Endothelial cell of umbilical vein (primary cell): ENCODE measurements around the gene C6. TPM values are rescaled to one million over a fixed set of nuclear protein-coding genes. Genes with fewer than 3 reads are reported as not detected.

Experiments
- BruUV-seq: library from RNA; stranded (reverse); fragments of 400-500 nt; replicated peaks from 2 replicates; lab custom pipeline; 2021; lab: Mats Ljungman, UMichigan
- CTCF ChIA-PET: fragments of 300-600, 350-600 bp; sonication (Branson Sonifier 250); formaldehyde crosslinking; loops from one replicate; lab custom pipeline; 2021; ENCODE audit warnings: antibody characterized with exemption, inconsistent platforms; lab: Charles Lee
- POLR2A ChIA-PET: fragments of 300-600, 350-600 bp; sonication (Branson Sonifier 250); formaldehyde crosslinking; loops from one replicate; lab custom pipeline; 2021; ENCODE audit warnings: antibody characterized with exemption, inconsistent platforms; lab: Charles Lee
- DNase-seq: peaks from one replicate; pipeline ENCODE4 v3.0.0-alpha.2; 2011; ENCODE audit warnings: low read depth, low spot score
- FAIRE-seq: peaks from 2 replicates; lab custom pipeline; 2011; peaks lifted over from hg19 to GRCh38; lab: Jason Lieb, UNC
- H2AFZ ChIP-seq: 2 replicates; pipeline ENCODE4 v1.6.0; 2012; ENCODE audit warnings: low read depth, low read length, control low read depth, inconsistent platforms
- H3K27ac ChIP-seq: 2 replicates; pipeline ENCODE4 v1.5.1; 2011; ENCODE audit warnings: low read depth, mild to moderate bottlenecking, control low read depth, low read length, moderate library complexity; ENCODE audit not compliant: insufficient read depth
- H3K27me3 ChIP-seq, 2 experiments: 2 replicates each; pipeline versions ENCODE4 v1.6.0 to v1.6.1; 2011; ENCODE audit warnings: low read length in 2 of 2, mixed read lengths in 1 of 2; ENCODE audit not compliant: control insufficient read depth in 2 of 2, insufficient read depth in 2 of 2
- H3K36me3 ChIP-seq, 2 experiments: 2 replicates in 1 of 2; 3 replicates in 1 of 2; pipeline ENCODE4 v1.5.1; 2011; ENCODE audit warnings: low read length in 2 of 2, mild to moderate bottlenecking in 1 of 2, moderate library complexity in 1 of 2; ENCODE audit not compliant: control insufficient read depth in 2 of 2, insufficient read depth in 2 of 2; ENCODE audit errors: extremely low read depth in 1 of 2
- H3K4me1 ChIP-seq: 3 replicates; pipeline ENCODE4 v1.5.1; 2011; ENCODE audit warnings: mild to moderate bottlenecking, low read length; ENCODE audit not compliant: control insufficient read depth, insufficient read depth; ENCODE audit errors: extremely low read depth
- H3K4me2 ChIP-seq: 2 replicates; pipeline ENCODE4 v1.6.1; 2011; ENCODE audit warnings: low read length, control low read depth, mixed read lengths; ENCODE audit not compliant: insufficient read depth
- H3K4me3 ChIP-seq, 3 experiments: fragments of 200-600 bp in 1 of 3; sonication (generic), shearing (Covaris generic) in 1 of 3; replicated peaks in 1 of 3; 2 replicates each; pipeline ENCODE4 v1.5.1; 2011 to 2016; ENCODE audit warnings: control low read depth in 3 of 3, low read length in 3 of 3, mild to moderate bottlenecking in 2 of 3, inconsistent platforms in 1 of 3, low read depth in 1 of 3, moderate library complexity in 1 of 3; ENCODE audit not compliant: insufficient read depth in 1 of 3
- H3K79me2 ChIP-seq: 2 replicates; pipeline ENCODE4 v1.6.0; 2012; ENCODE audit warnings: low read length, inconsistent platforms; ENCODE audit not compliant: control insufficient read depth, insufficient read depth
- H3K9ac ChIP-seq: replicated peaks from 2 replicates; pipeline ENCODE3; 2011; ENCODE audit warnings: low read length, control low read depth; ENCODE audit not compliant: insufficient read depth; ENCODE audit errors: extremely low read depth
- H3K9me1 ChIP-seq: replicated peaks from 3 replicates; pipeline ENCODE4 v1.6.0; 2011; ENCODE audit warnings: mild to moderate bottlenecking, low read length; ENCODE audit not compliant: control insufficient read depth, insufficient read depth; ENCODE audit errors: extremely low read depth
- H3K9me3 ChIP-seq: replicated peaks from 2 replicates; pipeline ENCODE4 v1.5.1; 2012; ENCODE audit warnings: low read length, inconsistent platforms; ENCODE audit not compliant: control insufficient read depth, insufficient read depth
- H4K20me1 ChIP-seq: replicated peaks from 2 replicates; pipeline ENCODE3; 2011; ENCODE audit warnings: mild to moderate bottlenecking, low read length; ENCODE audit not compliant: control insufficient read depth, insufficient read depth; ENCODE audit errors: extremely low read depth
- EZH2 ChIP-seq: IDR thresholded peaks from 2 replicates; pipeline ENCODE4 v1.6.1; 2012; ENCODE audit warnings: borderline replicate concordance, low read depth, mild to moderate bottlenecking, moderate library complexity, low read length, inconsistent platforms; ENCODE audit not compliant: severe bottlenecking
- FOS ChIP-seq: IDR thresholded peaks from 2 replicates; pipeline ENCODE4 v1.6.1; 2011; ENCODE audit warnings: mild to moderate bottlenecking, low read length, moderate library complexity, borderline replicate concordance; ENCODE audit not compliant: insufficient read depth
- GATA2 ChIP-seq: IDR thresholded peaks from 2 replicates; pipeline ENCODE4 v1.7.0; 2011; ENCODE audit warnings: low read depth, mild to moderate bottlenecking, moderate library complexity, mixed read lengths, low read length; ENCODE audit not compliant: insufficient read length, insufficient read depth
- JUN ChIP-seq: IDR thresholded peaks from 2 replicates; pipeline ENCODE4 v1.6.1; 2011; ENCODE audit warnings: borderline replicate concordance, low read depth; ENCODE audit not compliant: insufficient read length, insufficient read depth
- MAX ChIP-seq: IDR thresholded peaks from 2 replicates; pipeline ENCODE4 v1.6.1; 2011; ENCODE audit not compliant: insufficient read depth, insufficient read length
- MYC ChIP-seq: IDR thresholded peaks from one replicate; pipeline ENCODE4 v1.6.1; 2011; ENCODE audit warnings: mild to moderate bottlenecking, low read depth, low read length
- POLR2A ChIP-seq: IDR thresholded peaks from 2 replicates; pipeline ENCODE4 v1.6.1; 2012; ENCODE audit warnings: low read depth, mild to moderate bottlenecking, control low read depth, low read length
- POLR2AphosphoS5 ChIP-seq: IDR thresholded peaks from 2 replicates; pipeline ENCODE4 v1.6.1; 2012; ENCODE audit warnings: low read depth, mild to moderate bottlenecking, control low read depth, low read length, moderate library complexity; ENCODE audit not compliant: insufficient read depth
- dilution Hi-C: fragments of 300-500 bp; cut with MboI; formaldehyde crosslinking; loops from one replicate; pipeline ENCODE4 v1.15.0; 2019; ENCODE audit warnings: low sequenced_read_pairs; ENCODE audit not compliant: extremely low pct_ligation_motif_present
- intact Hi-C: fragments of 100-400 bp; cut with micrococcal nuclease; formaldehyde crosslinking; loops from one replicate; pipeline ENCODE4 v1.10.0; 2022
- polyA plus RNA-seq, 4 experiments: library from polyadenylated mRNA; depleted of rRNA in 3 of 4; stranded (reverse) in 3 of 4; unstranded in 1 of 4; fragments of >200 nt; gene quantifications; 2 replicates each; pipeline versions ENCODE4 v1.2.1 to v1.2.3, GENCODE V29; 2011 to 2012; ENCODE audit warnings: missing spikeins in 1 of 4
- total RNA-seq: library from RNA; stranded (reverse); gene quantifications from 2 replicates; pipeline ENCODE4 v1.2.3, GENCODE V29; 2021
- TF ChIP-seq, protein P1 (sequence below), 2 donors: IDR thresholded peaks; 1 replicate in 1 of 2; 2 replicates in 1 of 2; pipeline ENCODE4 v1.5.1; 2011; ENCODE audit warnings: low read length in 2 of 2, mild to moderate bottlenecking in 2 of 2, moderate library complexity in 2 of 2, control low read depth in 1 of 2, inconsistent platforms in 1 of 2, low read depth in 1 of 2; ENCODE audit not compliant: insufficient read depth in 1 of 2; ENCODE audit errors: extremely low read depth in 1 of 2

The C6 gene
- total and polyA plus RNA-seq, 2 donors (not counting 3 experiments of a cell fraction or from before 2014, with no cell fraction given), result not detected

DNA sequence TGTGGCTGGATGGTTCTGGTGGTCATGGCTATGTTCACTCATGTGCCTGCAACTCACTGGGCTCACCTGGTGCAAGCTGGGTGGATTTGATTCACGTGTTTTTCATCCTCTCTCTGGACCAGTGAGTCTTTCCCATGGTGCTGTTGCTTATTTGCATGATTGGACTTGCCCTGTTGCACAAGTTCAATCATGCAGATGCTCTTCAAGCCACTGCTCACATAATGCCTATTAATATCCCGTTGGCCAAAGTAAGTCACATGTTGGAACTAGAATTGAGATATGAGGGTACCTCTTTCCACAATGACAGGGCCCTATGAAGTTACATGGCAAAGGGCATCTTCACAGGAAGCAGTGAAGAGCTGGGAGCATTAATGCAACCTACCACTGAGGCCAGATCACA, 115.7 kb downstream of the C6 start:
- ChIA-PET POLR2A (no interaction called here), CTCF (no interaction called here)
- Histone ChIP-seq H3K4me2 (no peak overlapping the region), H3K4me1 (no peaks in the 10 kb centered on the region), H2AFZ (no peak overlapping the region), H3K4me3 (no peak overlapping the region), H3K27ac (no peak overlapping the region), H3K36me3 (no peaks in the 10 kb centered on the region), H4K20me1 (no peaks in the 10 kb centered on the region), H3K79me2 (no peaks in the 10 kb centered on the region), H3K27me3 (no peaks in the 10 kb centered on the region), H3K9me1 (no peaks in the 10 kb centered on the region), H3K9ac (no peak overlapping the region), H3K9me3 (no peaks in the 10 kb centered on the region)
- DNase-seq (no peak), FAIRE-seq (no peak)
- dilution Hi-C loops, result no loop called here
- TF ChIP-seq POLR2AphosphoS5 (no peak), MAX (no peak), POLR2A (no peak), EZH2 (no peak), MYC (no peak), FOS (no peak), JUN (no peak), GATA2 (no peak)
- TF ChIP-seq, protein P1, sequence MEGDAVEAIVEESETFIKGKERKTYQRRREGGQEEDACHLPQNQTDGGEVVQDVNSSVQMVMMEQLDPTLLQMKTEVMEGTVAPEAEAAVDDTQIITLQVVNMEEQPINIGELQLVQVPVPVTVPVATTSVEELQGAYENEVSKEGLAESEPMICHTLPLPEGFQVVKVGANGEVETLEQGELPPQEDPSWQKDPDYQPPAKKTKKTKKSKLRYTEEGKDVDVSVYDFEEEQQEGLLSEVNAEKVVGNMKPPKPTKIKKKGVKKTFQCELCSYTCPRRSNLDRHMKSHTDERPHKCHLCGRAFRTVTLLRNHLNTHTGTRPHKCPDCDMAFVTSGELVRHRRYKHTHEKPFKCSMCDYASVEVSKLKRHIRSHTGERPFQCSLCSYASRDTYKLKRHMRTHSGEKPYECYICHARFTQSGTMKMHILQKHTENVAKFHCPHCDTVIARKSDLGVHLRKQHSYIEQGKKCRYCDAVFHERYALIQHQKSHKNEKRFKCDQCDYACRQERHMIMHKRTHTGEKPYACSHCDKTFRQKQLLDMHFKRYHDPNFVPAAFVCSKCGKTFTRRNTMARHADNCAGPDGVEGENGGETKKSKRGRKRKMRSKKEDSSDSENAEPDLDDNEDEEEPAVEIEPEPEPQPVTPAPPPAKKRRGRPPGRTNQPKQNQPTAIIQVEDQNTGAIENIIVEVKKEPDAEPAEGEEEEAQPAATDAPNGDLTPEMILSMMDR (IDR thresholded peaks at IDR 0.05; ENCODE audit: extremely low read depth in 1 of 2, insufficient read depth in 1 of 2, low read depth in 1 of 2, low read length in 2 of 2), result no peak
- intact Hi-C loops, result no loop called here
- BruUV-seq, result no TSS peak
